GM18519 (cell line): ENCODE measurements around the gene PKNOX2.

Experiments
- ATAC-seq: cut with Tn5 transposase; IDR thresholded peaks from one replicate; pipeline ENCODE4 v1.9.1; 2021; ENCODE audit warnings: mild to moderate bottlenecking, moderate library complexity; ENCODE audit not compliant: unreplicated experiment, low FRiP score

PKNOX2 gene

DNA sequence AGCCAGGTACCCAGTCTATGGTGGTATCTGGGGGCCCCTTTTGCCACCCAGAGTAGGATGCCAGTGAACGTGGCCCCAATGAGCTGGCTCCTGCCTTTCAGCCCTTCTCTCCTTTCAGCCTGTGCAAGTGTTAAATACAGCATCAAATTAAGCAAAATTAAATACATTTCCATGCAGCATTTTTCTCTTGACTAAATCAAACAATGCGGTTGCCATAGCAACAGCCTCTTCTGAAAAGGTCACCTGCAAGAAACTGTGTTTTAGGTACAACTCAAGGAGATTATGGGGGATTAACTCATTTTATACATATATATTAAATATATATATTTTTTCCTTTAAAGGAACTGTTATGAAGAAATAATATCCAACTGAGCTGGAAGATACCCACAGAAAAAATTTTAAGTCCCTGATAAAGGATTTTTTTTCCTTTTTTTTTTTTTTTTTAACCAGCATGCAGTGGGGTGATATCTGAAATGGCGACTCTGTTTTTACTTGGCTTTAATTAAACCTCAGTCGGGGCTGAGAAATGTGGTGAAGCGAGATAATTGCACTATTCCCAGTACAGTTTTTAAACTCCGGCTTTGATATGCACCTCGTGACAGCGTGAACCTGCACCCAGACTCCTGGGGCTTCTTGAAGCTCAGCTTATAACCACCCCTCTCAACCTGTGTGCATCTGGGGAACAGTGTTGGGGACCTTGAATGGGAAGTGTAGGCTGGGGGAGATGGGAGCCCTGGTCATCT lies 115.3 kb downstream of the PKNOX2 start:
- ATAC-seq = no peak

DNA sequence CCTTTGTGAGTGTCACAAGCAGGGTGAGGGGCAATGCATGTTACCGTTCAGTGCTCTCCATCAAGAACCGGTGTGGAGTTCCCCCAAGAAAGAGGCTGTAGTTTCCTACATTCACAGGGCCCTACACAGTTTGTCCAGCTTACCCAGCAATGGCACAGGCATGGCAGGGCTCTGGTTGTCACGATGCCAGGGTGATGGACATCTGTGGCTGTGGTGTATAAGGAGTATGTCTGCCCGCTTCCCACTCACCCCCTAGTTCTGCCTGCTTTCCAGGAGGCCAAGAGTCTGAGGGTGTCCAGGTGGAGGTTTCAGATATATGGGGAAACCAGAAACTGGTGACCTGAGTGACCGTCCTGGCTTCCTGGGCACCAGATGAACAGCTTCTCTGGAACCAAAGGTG lies 116.1 kb downstream of the PKNOX2 start:
- ATAC-seq = no peak

DNA sequence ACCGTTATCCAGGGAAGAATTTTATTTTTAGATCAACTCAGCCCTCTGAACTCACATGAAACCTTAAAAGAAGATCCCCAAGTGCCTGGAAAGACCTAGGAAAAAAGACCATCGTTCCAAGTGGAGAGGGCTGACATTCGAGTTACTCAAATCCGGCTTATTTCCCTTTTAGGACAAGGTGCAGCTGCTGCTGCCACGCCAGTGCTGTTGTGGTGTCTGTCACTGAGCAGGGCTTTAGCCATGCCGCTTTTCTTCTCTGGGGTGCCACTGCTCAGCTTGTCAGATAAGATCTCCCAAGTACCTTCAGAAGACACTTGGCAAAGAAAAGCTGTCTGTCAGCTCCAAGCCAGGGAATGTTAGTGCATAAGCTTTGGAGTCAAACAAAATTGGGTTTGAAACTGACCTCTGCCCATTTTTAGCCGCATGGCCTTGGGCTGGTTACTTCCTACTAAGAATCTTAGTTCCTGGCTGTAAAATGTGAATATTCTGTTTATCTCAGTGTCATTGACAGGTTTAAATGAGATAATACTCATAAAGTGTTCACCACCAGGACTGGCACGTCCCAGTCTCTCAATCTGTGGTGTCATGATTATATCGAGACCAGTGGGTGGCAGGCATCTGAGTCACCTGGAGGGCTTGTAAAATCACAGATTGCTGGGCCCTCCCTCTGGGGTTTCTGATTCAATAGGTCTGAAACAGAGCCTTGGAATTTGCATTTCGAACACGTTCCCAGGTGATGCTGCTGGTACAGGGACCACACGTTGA lies 117.5 kb downstream of the PKNOX2 start:
- ATAC-seq = no peak

DNA sequence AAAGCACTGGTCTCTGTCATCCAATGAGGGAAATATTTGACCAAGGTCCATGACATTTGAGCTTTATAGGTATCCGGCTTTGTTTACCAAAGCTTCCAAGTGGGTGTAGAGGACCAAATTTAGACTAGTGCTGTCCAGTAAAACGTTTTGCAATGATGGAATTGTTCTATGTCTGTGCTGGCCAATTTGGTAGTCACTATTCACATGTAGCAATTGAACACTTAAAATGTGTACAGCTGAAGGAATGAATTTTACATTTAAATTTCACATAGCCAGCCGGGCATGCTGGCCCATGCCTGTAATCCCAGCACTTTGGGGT lies 118.0 kb downstream of the PKNOX2 start:
- no peak for ATAC-seq

DNA sequence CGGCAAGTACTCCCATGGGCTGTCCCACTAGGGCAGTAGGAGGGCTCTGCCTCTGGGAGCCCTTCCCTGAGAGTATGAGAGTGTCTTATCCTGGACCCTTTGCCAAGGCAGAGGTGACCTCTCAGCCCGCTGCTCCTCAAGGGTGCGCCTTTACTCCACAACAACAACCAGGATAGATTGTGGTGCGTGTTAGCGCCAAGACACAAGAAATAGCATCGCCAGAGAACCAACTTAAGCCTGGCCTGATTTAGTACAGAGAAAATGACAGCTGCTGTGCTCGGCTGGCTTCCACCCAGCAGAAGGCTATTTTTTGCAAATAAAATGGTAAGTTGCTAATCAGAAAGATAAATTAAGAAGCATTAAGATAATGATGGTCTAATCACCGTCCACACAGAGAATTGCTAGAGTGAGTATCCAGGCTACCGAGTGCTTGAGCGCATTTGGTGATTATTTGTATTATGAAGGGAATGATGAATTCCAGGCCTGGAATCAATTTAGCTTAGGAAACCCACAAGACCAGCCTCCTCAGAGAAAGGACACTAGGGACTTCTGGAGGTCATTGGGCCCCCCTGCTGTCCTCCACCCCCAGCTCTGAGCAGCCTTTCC lies 119.8 kb downstream of the PKNOX2 start:
- ATAC-seq = no peak

DNA sequence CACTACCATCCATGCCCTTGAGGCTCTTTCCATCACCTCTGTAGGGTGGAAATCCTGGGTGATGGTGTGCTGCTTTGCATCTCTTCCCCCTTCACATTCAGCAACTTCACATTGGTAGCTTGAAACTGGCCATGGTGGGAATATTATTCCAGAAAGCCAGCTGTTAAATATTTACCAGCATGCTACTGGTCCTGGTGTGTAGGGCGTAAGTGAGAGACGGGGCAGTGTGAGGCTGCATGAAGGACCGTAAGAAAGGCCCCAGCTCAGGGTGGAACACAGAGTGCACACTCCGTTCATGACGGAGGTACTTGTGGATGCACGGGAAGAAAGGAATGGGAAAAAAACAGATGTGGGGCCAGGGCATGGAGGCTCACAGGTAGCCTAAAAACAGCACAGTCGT lies 121.3 kb downstream of the PKNOX2 start:
- no peak for ATAC-seq

DNA sequence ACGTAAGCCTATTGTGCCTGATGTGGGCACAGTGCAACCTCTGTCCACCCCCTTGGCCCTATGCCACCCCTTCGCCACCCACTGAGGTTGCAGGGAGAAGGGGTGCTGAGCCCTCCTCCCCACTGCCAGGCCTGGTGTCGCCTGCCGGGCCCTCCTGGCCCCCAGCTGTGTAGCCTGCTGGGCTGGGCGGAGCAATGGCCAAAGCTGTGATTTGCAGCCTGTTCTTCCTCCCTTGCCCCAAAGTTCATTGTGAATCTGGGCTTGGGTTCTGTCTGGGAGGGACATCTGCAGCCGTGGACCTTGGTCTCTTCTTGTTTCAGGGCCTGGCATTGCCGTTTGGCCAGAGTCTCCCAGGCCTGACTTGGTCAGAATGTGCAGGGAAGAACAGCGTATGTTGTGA lies 121.9 kb downstream of the PKNOX2 start:
- ATAC-seq = no peak

DNA sequence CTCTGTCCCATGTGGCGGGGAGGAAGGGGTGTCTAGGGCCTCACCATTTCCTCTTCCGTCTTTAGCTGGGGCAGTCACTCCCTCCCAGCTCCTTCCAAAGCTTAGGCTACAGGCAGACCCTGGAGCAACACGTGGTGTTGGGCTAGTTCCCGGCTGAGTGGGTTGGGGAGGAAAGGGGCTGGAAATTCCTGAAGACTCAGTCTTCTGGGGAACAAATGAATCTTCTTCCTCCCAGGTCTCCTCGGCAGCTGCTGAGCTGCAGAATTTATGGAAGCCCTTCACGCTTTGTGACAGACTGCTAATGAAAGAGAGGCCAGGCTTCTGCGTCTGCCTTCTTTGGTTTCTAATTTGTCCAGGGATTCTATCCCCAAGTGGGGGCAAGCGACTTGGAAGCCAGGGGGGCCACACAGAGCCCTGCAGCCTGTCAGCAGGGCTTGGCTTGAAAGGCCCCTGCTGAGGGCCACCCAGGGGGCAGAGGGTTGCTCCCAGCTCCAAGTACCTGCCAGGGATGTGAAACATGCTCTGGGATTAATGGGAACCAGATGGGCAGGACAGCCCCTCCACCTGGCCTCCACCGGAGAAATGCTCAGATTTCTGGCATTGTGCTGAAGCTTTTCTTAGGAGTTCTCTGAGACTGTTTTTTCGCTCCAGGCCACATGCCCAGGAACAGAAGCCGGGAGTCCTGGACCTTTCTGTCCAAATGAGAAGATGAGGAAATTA lies 123.1 kb downstream of the PKNOX2 start:
- no peak for ATAC-seq

DNA sequence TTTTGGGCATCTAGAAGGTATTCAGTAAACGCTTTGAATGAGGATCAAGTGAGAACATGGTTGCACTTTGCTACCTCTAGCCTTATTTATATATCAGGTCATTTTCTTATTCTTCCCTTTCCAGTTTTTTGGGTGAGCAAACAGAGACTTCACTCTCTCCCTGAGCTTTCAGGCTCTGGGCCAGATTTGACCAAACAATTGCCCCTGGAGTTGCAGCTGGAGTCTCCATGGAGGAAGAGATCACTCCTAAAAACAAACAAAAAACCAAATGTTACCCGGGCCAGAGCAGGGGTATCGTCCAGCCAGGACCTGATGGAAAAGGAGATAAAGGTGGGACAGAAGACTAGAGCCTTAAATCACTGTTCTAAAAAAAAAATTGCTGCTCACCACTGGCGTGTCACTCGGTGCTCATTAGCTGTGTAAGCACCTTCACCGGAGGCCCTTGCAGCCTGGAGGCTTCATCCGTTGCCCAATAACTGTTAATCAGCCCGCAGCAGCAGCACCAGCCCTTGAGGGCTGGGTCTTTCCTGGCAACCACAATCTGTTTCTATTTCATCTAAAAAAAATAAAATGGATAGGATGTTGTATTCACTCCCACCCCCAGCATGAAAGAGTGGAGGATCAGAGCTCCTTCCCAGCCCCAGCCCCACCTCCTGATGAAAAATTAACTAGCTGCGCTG lies 125.0 kb downstream of the PKNOX2 start:
- ATAC-seq = no peak

DNA sequence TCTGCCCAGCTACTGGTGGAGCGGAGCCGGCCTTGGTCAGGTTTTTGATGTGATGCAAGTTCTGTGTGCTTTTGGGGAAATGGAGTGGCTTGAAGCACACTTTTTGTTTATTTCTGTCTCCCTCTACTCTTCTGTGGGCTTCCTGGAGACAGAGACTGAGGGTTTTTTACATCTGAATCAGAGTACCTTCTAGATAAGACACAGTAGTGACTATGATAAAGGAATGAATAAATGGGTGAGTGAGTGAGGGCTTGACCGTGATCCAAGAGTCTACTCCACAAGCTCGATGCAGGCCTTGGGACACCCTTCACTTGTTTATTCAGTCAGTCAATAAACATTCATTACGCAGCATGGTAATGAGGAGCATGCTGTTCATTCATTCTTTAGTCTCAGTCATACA lies 125.7 kb downstream of the PKNOX2 start:
- no peak for ATAC-seq

DNA sequence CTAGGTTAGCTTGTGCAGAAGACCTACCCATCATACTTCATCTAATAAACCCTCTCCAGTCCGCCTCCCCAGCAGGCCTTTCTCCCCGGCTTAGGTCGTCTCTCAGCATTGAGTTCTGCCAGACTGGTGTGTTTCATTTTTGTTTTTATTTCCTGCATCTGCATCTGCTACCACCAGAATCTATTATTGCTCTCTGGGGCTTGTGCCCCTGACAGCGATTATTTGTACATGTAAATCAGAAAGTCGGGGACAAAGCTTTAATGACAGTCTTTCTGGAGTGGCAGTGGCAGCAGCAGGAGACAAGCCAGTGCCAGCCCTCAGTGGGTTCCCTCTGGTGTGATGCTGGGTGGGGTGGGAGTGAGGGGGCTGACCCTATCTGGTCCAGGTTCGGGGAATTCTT lies 127.5 kb downstream of the PKNOX2 start:
- ATAC-seq = no peak

DNA sequence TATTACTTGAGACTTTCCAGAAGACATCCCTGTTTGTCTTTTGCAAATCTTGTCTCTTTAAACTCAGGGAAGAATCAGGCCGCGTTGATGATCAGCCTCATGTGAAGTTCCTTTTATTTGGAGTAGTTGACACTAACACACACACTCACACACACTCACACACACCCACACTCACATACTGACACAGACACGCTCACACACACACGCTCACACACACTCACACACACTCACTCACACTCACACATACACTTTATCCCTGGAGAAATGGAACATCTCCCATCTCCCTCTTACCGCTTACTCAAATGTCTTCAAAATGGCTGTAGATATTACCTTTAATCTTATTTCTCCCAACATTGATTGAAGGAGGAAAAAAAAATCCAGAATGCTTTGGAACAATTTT lies 129.0 kb downstream of the PKNOX2 start:
- ATAC-seq = no peak

DNA sequence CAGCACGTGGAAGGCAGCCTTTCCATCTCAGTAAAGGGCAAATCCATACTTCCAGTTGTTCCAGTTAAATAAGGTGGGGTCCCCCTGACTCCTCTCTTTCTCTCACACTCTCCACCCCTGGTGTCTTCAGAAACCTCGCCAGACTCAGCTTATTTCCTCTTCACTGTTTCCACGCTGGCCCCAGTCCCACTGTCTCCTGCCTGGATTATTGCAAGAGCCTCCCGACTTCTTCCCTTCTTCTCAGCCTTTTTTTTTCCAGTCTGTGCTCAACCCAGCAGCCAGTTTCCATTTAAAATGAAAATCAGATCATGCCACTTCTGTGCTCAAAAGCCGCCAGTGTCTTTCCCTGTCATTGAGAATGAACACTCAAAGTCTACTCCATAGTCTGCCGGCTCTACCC lies 131.4 kb downstream of the PKNOX2 start:
- no peak for ATAC-seq

DNA sequence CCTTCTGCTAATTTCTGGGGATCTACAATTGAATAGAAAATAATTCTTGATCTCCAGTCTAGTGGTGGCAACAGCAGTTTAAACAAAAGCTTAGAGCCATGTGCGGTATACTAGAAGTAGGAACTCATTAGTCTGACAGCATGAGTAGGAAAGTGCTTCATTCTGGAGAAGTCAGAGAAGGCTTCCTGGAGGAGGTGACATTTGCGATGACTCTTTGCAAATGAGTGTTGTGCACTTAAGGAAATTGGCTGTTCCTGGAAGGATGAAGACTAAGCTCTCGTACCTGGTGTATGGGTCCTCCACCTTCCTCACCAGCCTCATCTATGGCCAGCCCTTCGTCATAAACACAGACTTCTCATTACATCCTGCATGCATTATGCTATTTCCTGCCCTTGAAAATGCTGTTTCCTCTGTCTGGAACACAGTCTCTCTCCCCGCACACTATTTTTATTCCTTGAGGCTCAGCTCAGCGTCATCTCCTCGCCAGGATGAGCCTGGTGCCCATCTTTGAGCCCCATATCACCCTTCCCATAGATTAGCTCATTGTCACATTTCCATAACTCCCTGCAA lies 132.9 kb downstream of the PKNOX2 start:
- ATAC-seq = no peak

DNA sequence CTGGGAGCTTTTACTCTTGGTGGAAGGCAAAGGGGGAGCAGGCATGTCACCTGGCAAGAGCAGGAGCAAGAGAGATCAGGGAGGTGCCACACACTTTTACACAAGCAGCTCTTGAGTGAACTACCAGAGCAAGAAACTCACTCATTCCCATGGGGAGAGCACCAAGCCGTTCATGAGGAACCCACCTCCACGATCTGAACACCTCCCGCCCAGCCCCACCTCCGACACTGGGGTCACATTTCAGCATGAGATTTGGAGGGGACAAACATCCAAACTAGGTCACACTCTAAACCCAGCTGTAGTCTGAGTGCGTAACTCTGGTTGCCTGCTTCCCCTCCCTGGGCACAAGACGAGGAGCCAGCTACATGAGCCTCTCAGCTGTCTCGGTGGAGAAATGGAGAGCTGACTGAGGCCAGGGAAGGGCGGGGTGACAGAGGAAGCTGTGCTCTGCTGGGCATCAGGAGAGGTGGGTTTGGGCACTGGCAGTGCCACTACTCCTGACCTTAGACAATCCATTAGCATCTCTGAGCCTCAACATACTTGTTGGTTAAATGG lies 134.6 kb downstream of the PKNOX2 start:
- ATAC-seq = no peak

DNA sequence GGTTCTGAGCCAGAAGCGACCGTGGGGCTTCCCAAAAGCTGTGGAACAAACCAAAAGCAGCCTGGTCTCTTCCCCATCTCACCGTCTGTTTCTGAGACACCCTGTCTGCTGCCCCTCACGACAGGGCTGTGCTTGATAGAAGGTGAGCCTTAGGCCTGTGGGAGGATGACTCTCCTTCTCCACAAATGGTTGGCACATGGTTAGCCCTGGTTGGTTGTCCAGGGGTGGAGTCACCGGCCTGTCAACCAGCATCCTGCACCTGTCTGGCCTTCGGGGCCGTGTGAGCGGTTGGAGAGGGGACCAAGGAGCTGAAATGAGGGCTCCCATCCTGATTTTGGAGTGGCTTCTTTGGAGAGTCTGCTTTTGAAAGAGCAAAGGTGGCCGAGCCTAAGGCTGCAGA lies 135.3 kb downstream of the PKNOX2 start:
- ATAC-seq = no peak

DNA sequence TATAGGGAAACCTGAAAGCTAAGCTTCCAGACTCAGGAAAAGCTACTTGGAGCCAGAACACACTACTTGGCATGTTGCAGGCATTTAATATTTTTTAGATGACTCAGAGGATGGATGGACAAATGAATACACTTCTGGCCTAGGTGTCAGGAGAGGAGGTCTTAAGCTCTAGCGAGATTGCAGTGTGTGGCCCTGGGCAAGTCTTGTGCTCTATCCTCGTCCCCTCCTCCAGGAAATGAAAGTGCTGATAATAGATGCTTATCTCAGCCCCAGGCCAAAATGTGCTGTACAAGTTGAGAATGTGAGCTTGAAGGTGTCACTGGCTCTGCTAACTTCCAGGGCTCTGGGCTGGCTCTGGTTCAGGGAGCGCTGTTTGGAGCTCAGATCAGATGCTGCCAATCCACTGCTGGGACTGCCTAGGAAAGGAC lies 136.3 kb downstream of the PKNOX2 start:
- ATAC-seq = no peak

DNA sequence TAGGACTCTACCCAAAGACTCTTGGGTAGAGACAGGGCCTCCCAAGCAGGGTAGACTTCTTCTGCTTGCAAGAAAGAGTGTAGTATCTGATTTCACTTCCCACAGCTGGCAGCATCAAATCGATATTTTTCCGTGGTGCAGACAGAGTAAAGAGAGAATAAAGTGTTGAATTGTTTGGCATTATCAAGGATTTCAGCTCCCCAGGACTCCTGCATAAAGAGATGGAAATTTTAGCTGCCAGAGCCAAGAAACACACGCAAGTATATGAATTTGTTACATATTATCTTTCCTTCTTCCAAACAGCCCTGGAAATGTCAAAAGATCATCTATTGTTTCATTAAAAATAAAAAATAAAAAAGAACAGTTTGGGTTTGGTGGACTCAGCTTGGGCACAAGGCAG lies 136.8 kb downstream of the PKNOX2 start:
- no peak for ATAC-seq

DNA sequence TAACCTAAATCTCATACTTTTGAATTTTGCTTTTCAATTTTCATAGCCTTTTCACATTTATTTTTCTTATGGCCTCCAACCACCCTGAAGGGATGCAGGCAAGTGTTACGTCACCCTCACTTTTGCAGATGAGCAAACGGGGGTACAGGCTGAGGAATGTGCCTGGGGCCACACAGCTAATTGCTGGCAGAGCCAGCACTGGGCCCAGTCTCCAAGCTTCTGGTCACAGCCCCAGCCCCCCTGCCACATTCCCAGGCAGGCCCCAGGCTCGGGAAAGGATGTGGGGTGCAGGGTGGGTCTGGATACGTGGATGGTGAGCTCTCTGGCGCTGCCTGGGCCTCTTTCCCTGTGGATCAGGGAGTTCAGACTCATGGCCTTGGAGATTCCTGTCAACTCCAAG lies 138.6 kb downstream of the PKNOX2 start:
- ATAC-seq = no peak

DNA sequence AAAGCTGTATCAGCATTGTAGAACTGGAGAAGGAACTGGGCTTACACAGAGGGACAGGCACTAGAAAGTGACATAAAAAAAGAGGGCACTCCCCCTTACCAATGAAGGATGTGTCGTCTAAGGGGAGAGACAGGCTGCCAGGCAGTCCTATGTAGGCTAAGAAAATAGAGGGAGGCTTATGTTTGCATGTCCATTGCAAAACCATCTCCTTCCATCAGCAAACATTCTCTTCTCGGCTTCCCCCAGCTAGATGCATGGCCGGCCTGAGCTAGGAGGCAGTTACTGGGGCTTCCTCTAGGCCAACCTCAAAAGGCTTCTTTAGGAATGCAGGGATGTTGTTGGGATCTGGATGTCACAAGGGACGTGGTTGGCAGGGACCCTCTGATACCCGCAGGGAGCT lies 139.1 kb downstream of the PKNOX2 start:
- ATAC-seq = no peak
